Liver (tissue), 3 donors: ENCODE data around the gene ENTHD1.

Source experiments
- EGR1 ChIP-seq, 2 donors: IDR thresholded peaks; 2 replicates each; pipeline ENCODE4 v1.6.1; 2016 to 2018; ENCODE audit warnings: antibody characterized with exemption in 2 of 2, low read depth in 2 of 2
- FOXA1 ChIP-seq: IDR thresholded peaks from 2 replicates; pipeline ENCODE4 v1.6.1; 2016; ENCODE audit warnings: antibody characterized with exemption
- GABPA ChIP-seq, 2 donors: IDR thresholded peaks in 1 of 2; conservative IDR thresholded peaks in 1 of 2; 2 replicates each; pipeline ENCODE4 v1.6.1; 2016; ENCODE audit warnings: antibody characterized with exemption in 2 of 2, mild to moderate bottlenecking in 1 of 2, moderate library complexity in 1 of 2
- HNF4G ChIP-seq: IDR thresholded peaks from 2 replicates; pipeline ENCODE4 v1.6.1; 2016; ENCODE audit warnings: antibody characterized with exemption
- JUND ChIP-seq, 2 donors: IDR thresholded peaks; 2 replicates each; pipeline ENCODE4 v1.6.1; 2016; ENCODE audit warnings: antibody characterized with exemption in 2 of 2
- NR2F2 ChIP-seq: IDR thresholded peaks from 2 replicates; pipeline ENCODE4 v1.6.1; 2016; ENCODE audit warnings: antibody characterized with exemption
- RAD21 ChIP-seq, 2 donors: IDR thresholded peaks; 2 replicates each; pipeline ENCODE4 v1.6.1; 2016; ENCODE audit warnings: antibody characterized with exemption in 2 of 2, mild to moderate bottlenecking in 2 of 2
- SP1 ChIP-seq: IDR thresholded peaks from 2 replicates; pipeline ENCODE4 v1.6.1; 2018; ENCODE audit warnings: antibody characterized with exemption, mild to moderate bottlenecking
- TAF1 ChIP-seq: conservative IDR thresholded peaks from 2 replicates; pipeline ENCODE4 v1.6.1; 2016; ENCODE audit warnings: antibody characterized with exemption, mild to moderate bottlenecking
- YY1 ChIP-seq: IDR thresholded peaks from 2 replicates; pipeline ENCODE4 v1.6.1; 2016; ENCODE audit warnings: antibody characterized with exemption, mild to moderate bottlenecking
- TF ChIP-seq, protein P1 (sequence below): fragments of 150-350 bp; IDR thresholded peaks from 2 replicates; pipeline ENCODE4 v1.5.1; 2017; ENCODE audit warnings: improper control_type of control experiment, low read depth, low read length; ENCODE audit not compliant: missing input control
- TF ChIP-seq, protein P2 (sequence below): IDR thresholded peaks from 2 replicates; pipeline ENCODE4 v1.6.1; 2016; ENCODE audit warnings: antibody characterized with exemption
- TF ChIP-seq, protein P3 (sequence below): IDR thresholded peaks from 2 replicates; pipeline ENCODE4 v1.6.1; 2016; ENCODE audit warnings: antibody characterized with exemption, mild to moderate bottlenecking
- TF ChIP-seq, protein P4 (sequence below): IDR thresholded peaks from 2 replicates; pipeline ENCODE4 v1.6.1; 2016; ENCODE audit warnings: antibody characterized with exemption
- donor health status: healthy.
- donor health status: healthy.

DNA sequence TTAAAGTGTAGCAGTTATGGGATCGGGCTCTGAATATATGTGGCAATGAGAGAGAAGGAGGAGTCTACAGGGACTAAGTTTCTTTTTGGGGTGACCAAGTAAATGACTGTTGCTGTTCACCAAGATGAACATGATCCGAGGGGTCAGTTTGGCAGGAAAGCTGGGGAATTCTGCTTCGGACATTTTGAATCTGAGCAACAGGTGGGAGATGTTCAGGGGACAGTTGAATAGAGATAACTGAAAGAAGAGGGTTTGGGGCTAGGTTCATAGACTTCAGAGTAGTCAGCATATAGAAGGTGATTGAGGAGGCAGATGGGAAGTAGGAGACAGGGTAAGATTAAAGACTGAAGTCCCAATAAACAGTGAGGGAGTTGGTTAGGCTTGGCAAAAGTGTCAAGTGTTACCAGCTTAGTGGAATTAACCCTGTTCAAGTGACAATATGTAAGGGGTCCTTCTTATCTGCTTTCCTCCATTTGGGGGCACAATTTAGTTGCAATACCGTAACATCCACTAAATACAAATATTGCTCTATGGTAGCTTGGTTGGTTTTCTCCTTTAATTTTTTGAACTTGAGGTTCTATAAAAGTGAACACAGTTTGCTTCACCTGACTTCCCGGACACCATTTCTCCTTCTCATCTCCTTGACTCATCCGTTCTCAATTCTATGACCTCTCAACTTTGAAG is 2.9 kb upstream of the ENTHD1 start:
- TF ChIP-seq SP1 (no peak), EGR1 (IDR thresholded peaks at IDR 0.05; ENCODE audit: low read depth in 2 of 2) (no peak), NR2F2 (no peak), RAD21 (IDR thresholded peaks at IDR 0.05) (no peak), JUND (IDR thresholded peaks at IDR 0.05) (no peak), FOXA1 (no peak), HNF4G (no peak), YY1 (no peak), TAF1 (no peak), GABPA (IDR thresholded peaks at IDR 0.05 in 1 of 2, conservative IDR thresholded peaks at IDR 0.05 in 1 of 2) (no peak)
- TF ChIP-seq, protein P1, sequence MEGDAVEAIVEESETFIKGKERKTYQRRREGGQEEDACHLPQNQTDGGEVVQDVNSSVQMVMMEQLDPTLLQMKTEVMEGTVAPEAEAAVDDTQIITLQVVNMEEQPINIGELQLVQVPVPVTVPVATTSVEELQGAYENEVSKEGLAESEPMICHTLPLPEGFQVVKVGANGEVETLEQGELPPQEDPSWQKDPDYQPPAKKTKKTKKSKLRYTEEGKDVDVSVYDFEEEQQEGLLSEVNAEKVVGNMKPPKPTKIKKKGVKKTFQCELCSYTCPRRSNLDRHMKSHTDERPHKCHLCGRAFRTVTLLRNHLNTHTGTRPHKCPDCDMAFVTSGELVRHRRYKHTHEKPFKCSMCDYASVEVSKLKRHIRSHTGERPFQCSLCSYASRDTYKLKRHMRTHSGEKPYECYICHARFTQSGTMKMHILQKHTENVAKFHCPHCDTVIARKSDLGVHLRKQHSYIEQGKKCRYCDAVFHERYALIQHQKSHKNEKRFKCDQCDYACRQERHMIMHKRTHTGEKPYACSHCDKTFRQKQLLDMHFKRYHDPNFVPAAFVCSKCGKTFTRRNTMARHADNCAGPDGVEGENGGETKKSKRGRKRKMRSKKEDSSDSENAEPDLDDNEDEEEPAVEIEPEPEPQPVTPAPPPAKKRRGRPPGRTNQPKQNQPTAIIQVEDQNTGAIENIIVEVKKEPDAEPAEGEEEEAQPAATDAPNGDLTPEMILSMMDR, result no peak
- TF ChIP-seq, protein P2, sequence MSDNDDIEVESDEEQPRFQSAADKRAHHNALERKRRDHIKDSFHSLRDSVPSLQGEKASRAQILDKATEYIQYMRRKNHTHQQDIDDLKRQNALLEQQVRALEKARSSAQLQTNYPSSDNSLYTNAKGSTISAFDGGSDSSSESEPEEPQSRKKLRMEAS, result no peak
- TF ChIP-seq, protein P3, sequence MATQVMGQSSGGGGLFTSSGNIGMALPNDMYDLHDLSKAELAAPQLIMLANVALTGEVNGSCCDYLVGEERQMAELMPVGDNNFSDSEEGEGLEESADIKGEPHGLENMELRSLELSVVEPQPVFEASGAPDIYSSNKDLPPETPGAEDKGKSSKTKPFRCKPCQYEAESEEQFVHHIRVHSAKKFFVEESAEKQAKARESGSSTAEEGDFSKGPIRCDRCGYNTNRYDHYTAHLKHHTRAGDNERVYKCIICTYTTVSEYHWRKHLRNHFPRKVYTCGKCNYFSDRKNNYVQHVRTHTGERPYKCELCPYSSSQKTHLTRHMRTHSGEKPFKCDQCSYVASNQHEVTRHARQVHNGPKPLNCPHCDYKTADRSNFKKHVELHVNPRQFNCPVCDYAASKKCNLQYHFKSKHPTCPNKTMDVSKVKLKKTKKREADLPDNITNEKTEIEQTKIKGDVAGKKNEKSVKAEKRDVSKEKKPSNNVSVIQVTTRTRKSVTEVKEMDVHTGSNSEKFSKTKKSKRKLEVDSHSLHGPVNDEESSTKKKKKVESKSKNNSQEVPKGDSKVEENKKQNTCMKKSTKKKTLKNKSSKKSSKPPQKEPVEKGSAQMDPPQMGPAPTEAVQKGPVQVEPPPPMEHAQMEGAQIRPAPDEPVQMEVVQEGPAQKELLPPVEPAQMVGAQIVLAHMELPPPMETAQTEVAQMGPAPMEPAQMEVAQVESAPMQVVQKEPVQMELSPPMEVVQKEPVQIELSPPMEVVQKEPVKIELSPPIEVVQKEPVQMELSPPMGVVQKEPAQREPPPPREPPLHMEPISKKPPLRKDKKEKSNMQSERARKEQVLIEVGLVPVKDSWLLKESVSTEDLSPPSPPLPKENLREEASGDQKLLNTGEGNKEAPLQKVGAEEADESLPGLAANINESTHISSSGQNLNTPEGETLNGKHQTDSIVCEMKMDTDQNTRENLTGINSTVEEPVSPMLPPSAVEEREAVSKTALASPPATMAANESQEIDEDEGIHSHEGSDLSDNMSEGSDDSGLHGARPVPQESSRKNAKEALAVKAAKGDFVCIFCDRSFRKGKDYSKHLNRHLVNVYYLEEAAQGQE, result no peak
- TF ChIP-seq, protein P4, sequence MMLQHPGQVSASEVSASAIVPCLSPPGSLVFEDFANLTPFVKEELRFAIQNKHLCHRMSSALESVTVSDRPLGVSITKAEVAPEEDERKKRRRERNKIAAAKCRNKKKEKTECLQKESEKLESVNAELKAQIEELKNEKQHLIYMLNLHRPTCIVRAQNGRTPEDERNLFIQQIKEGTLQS, result no peak
